MM.1S (cell line): ENCODE data around the gene SNX19.

ENCODE experiments used
- DNase-seq: peaks from one replicate; pipeline ENCODE4 v3.0.0-alpha.2; 2015
- H2AFZ ChIP-seq: fragments of 300-600 bp; sonication (generic); 2 replicates; pipeline ENCODE4 v1.6.0; 2016; ENCODE audit warnings: antibody characterized with exemption, low read length
- H3F3A ChIP-seq: fragments of 300-600 bp; sonication (generic); 2 replicates; pipeline ENCODE4 v1.6.1; 2016; ENCODE audit warnings: mild to moderate bottlenecking, antibody characterized with exemption, low read length, moderate library complexity, mixed read lengths; ENCODE audit not compliant: insufficient read depth
- H3K27ac ChIP-seq: fragments of 300-600 bp; sonication (generic); 2 replicates; pipeline ENCODE4 v1.5.1; 2016; ENCODE audit warnings: mild to moderate bottlenecking, low read length
- H3K27me3 ChIP-seq: fragments of 300-600 bp; sonication (generic); replicated peaks from 2 replicates; pipeline ENCODE4 v1.6.0; 2016; ENCODE audit warnings: low read length; ENCODE audit not compliant: insufficient read depth
- H3K36me3 ChIP-seq: fragments of 300-600 bp; sonication (generic); replicated peaks from 2 replicates; pipeline ENCODE4 v1.6.1; 2016; ENCODE audit warnings: mild to moderate bottlenecking, low read length, mixed read lengths; ENCODE audit not compliant: insufficient read depth
- H3K4me1 ChIP-seq: fragments of 300-600 bp; sonication (generic); 2 replicates; pipeline ENCODE4 v1.6.1; 2016; ENCODE audit warnings: low read length, mixed read lengths
- H3K4me2 ChIP-seq: fragments of 300-600 bp; sonication (generic); 2 replicates; pipeline ENCODE4 v1.6.0; 2016; ENCODE audit warnings: low read depth, low read length
- H3K4me3 ChIP-seq: fragments of 300-600 bp; sonication (generic); 2 replicates; pipeline ENCODE4 v1.5.1; 2016; ENCODE audit warnings: low read length, mixed read lengths
- H3K79me2 ChIP-seq: fragments of 300-600 bp; sonication (generic); 2 replicates; pipeline ENCODE4 v1.6.1; 2016; ENCODE audit warnings: mixed run types, low read length, mixed read lengths
- H3K9ac ChIP-seq: fragments of 300-600 bp; sonication (generic); 2 replicates; pipeline ENCODE4 v1.6.1; 2016; ENCODE audit warnings: low read length, mixed read lengths
- H3K9me2 ChIP-seq: fragments of 300-600 bp; sonication (generic); replicated peaks from 2 replicates; pipeline ENCODE4 v1.6.1; 2016; ENCODE audit warnings: mild to moderate bottlenecking, low read length, mixed read lengths; ENCODE audit not compliant: insufficient read depth
- H3K9me3 ChIP-seq: fragments of 300-600 bp; sonication (generic); replicated peaks from 2 replicates; pipeline ENCODE4 v1.6.1; 2016; ENCODE audit warnings: mild to moderate bottlenecking, low read length, mixed read lengths; ENCODE audit not compliant: insufficient read depth
- H4K20me1 ChIP-seq: fragments of 300-600 bp; sonication (generic); 2 replicates; pipeline ENCODE4 v1.6.1; 2016; ENCODE audit warnings: mild to moderate bottlenecking, low read length, moderate library complexity, mixed read lengths; ENCODE audit not compliant: insufficient read depth
- EZH2 ChIP-seq: fragments of 300-600 bp; sonication (generic); optimal IDR thresholded peaks from 2 replicates; pipeline ENCODE3; 2017; ENCODE audit warnings: low read depth, mild to moderate bottlenecking, antibody characterized with exemption, low read length, mixed read lengths
- EZH2phosphoT487 ChIP-seq: fragments of 300-600 bp; sonication (generic); IDR thresholded peaks from 2 replicates; pipeline ENCODE4 v1.6.1; 2018; ENCODE audit warnings: antibody characterized with exemption, low read length
- TF ChIP-seq, protein P1 (sequence below): fragments of 300-600 bp; sonication (generic); IDR thresholded peaks from 2 replicates; pipeline ENCODE4 v1.5.1; 2016; ENCODE audit warnings: antibody characterized with exemption, low read length, mixed read lengths

Gene SNX19

DNA sequence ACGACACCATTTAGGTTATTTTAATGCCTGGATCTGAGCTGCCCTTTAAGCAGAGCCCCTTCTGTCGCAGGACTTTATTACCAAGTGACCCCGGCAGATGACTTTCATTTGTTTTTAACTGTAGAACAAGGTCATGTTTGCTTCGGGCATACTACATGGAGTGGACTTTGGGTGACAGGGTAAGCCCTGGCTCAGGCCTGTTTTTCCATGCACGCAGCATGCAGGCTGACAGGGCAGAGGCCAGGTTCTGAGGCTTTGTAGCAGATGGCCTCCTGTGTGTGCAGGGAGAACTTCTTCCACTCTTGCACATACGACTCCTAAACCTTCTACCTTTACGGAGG lies 50.5 kb downstream of the SNX19 start:
- Histone ChIP-seq H3K4me3 (no peak overlapping the region), H3K79me2 (no peaks in the 10 kb centered on the region), H3K9ac (no peak overlapping the region), H3K9me3 (no peaks in the 10 kb centered on the region), H4K20me1 (no peaks in the 10 kb centered on the region), H3K4me2 (no peak overlapping the region), H3F3A (no peaks in the 10 kb centered on the region), H3K4me1 (peaks cover 4% of the 10 kb centered on the region), H2AFZ (no peak overlapping the region), H3K36me3 (no peaks in the 10 kb centered on the region), H3K27me3 (no peaks in the 10 kb centered on the region), H3K27ac (no peak overlapping the region), H3K9me2 (no peaks in the 10 kb centered on the region)
- TF ChIP-seq, protein P1, sequence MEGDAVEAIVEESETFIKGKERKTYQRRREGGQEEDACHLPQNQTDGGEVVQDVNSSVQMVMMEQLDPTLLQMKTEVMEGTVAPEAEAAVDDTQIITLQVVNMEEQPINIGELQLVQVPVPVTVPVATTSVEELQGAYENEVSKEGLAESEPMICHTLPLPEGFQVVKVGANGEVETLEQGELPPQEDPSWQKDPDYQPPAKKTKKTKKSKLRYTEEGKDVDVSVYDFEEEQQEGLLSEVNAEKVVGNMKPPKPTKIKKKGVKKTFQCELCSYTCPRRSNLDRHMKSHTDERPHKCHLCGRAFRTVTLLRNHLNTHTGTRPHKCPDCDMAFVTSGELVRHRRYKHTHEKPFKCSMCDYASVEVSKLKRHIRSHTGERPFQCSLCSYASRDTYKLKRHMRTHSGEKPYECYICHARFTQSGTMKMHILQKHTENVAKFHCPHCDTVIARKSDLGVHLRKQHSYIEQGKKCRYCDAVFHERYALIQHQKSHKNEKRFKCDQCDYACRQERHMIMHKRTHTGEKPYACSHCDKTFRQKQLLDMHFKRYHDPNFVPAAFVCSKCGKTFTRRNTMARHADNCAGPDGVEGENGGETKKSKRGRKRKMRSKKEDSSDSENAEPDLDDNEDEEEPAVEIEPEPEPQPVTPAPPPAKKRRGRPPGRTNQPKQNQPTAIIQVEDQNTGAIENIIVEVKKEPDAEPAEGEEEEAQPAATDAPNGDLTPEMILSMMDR, result no peak
- TF ChIP-seq EZH2 (no peak), EZH2phosphoT487 (no peak)
- DNase-seq, result no peak

DNA sequence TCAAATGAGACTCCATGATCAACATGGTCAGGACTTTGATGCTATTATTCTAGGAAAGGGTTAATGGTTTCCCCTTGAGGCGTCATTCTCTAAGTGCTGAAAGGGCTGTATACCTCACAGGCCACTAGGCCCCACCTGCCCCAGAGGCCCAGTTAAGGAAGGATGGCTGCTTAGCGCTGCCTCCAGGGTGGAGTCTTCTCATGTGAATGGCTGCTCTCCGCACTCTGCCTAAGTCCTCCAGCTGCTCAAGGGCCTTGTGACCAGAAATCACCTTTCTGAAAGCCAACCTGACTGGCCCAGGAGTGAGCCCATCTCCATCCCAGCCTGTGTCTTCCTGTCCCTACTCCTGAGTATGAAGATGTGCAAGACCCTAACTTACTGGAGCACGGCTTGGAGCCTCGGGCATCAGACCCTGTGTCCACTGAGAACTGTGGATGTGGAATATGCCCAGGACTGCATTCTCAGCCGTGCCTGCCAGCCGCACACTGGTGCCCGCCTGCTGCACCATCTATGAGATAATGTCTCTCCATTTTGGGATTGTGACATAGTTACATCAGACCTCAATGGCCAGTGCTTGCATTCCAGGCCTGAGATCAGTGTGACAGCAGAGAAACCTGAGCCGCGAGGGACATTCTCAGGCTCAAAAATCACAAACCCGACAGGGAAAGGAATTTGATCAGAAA lies 51.0 kb downstream of the SNX19 start:
- TF ChIP-seq EZH2phosphoT487 (no peak), EZH2 (no peak)
- TF ChIP-seq, protein P1, result no peak
- DNase-seq, result no peak
- no peaks in the 10 kb centered on the region for H3K36me3 ChIP-seq
- no peak overlapping the region for H3K4me3 ChIP-seq
- no peaks in the 10 kb centered on the region for H3K27me3 ChIP-seq
- no peaks in the 10 kb centered on the region for H3K9me3 ChIP-seq
- no peaks in the 10 kb centered on the region for H4K20me1 ChIP-seq
- H3K4me2 ChIP-seq, result no peak overlapping the region
- H3K9ac ChIP-seq, result no peak overlapping the region
- no peak overlapping the region for H3K27ac ChIP-seq
- peaks cover 4% of the 10 kb centered on the region for H3K4me1 ChIP-seq
- H3K79me2 ChIP-seq, result no peaks in the 10 kb centered on the region
- H2AFZ ChIP-seq, result no peak overlapping the region
- H3F3A ChIP-seq, result no peaks in the 10 kb centered on the region
- H3K9me2 ChIP-seq, result no peaks in the 10 kb centered on the region

DNA sequence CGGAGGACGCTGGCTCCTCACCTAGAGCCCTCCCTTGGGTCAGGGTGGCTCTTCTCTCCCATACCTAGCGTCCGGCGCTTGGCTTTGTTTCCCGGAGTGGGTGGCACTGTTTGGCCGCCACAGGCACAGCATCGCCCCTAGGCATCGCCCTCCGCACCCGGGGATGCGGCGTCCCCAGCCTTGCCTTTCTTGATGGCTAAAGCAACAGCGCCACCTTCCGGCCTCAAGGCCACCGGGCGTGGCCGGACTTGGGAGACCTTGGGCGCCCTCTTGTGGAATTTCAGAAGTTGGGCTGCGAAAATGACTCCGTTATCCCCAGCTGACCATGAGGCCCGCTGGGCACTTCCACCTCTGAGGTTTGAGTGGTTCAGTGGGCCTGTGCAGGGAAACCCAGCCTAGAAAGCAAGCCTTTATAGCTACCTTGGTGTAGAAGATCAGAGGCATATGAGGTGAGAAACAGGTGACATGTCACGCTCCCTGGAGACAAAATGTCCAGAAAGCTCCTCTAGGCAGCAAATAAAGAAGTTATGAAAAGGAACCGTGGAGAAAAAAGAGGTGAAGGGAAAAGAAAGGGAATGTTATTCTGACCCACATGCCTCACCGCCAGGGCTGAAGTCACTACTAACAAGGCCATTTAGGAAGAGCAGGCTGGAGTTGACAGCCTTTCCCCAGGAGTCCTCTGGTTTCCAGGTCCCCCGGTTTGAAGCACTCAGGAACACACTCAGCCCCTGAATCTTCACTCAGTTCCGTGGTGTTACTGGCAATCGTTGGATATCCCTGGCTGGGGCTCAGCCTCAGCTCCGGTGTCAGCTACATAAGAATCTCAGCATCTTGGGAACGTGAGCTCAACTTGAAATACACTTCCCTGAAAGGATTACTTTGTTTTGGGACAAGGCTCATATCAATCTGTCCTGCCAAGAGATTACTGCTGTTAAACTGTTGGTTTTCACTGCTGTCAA lies 54.1 kb downstream of the SNX19 start:
- H3K4me3 ChIP-seq, result no peak overlapping the region
- DNase-seq, result peak; percentile 92
- H3K9me2 ChIP-seq, result no peaks in the 10 kb centered on the region
- peak overlapping the region; percentile 71; the same call in 1 of the 2 replicates for H3K4me2 ChIP-seq
- no peaks in the 10 kb centered on the region for H3K9me3 ChIP-seq
- no peaks in the 10 kb centered on the region for H3K36me3 ChIP-seq
- no peaks in the 10 kb centered on the region for H3K27me3 ChIP-seq
- H3F3A ChIP-seq, result no peaks in the 10 kb centered on the region
- H3K4me1 ChIP-seq, result peaks cover 19% of the 10 kb centered on the region
- no peak overlapping the region for H3K27ac ChIP-seq
- no peaks in the 10 kb centered on the region for H4K20me1 ChIP-seq
- H2AFZ ChIP-seq, result peak overlapping the region; percentile 36; the same call in 1 of the 2 replicates
- H3K9ac ChIP-seq, result peak overlapping the region; percentile 26; the same call in 1 of the 2 replicates
- H3K79me2 ChIP-seq, result no peaks in the 10 kb centered on the region
- no peak for TF ChIP-seq EZH2phosphoT487
- TF ChIP-seq, protein P1, result peak; percentile 100
